ENCODE data around the gene BACE2.

Gene BACE2

DNA sequence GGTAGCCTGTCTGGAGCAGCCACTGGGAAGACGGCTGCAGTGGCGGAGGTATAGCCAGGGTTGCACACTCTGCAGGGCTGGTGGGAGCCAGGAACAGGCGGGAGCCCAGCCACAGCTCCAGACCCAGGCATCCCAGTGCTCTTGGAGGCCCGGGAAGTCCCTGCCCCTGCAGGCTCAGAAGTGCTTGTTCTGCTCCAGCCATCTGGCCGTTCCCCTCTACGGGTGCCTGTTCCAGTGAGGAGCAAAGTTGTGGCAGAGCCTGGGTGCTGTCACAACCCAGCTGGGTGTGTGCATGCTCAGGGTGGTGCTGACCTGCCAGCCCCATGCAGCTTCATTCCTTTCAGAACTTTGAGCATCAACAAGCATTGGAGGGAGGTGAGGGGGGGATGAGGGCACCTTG is 31.7 kb upstream of the BACE2 start:
- Histone ChIP-seq H3K27me3 (ENCODE audit: insufficient read depth, low read length, poor library complexity) (no peaks in the 10 kb centered on the region), H2AFZ (ENCODE audit: low read depth, low read length) (no peak overlapping the region), H3K9ac (ENCODE audit: low read depth, low read length) (no peak overlapping the region), H3K27ac (ENCODE audit: low read length) (no peak overlapping the region), H4K20me1 (ENCODE audit: insufficient read depth, low read length) (no peaks in the 10 kb centered on the region), H3K4me2 (ENCODE audit: insufficient read depth, low read length) (no peak overlapping the region), H3K4me1 (ENCODE audit: insufficient read depth, low read length) (no peaks in the 10 kb centered on the region), H3K4me3 (ENCODE audit: low read depth in 1 of 2, low read length in 2 of 2) (no peak overlapping the region), H3K9me3 (ENCODE audit: insufficient read depth, low read length, severe bottlenecking) (no peaks in the 10 kb centered on the region), H3K36me3 (ENCODE audit: insufficient read depth, low read length) (no peaks in the 10 kb centered on the region), H3K79me2 (ENCODE audit: insufficient read depth, low read length) (no peaks in the 10 kb centered on the region)
- ATAC-seq (ENCODE audit: insufficient read depth, low read depth) (no peak), DNase-seq (no peak)
- TF ChIP-seq, protein P1, sequence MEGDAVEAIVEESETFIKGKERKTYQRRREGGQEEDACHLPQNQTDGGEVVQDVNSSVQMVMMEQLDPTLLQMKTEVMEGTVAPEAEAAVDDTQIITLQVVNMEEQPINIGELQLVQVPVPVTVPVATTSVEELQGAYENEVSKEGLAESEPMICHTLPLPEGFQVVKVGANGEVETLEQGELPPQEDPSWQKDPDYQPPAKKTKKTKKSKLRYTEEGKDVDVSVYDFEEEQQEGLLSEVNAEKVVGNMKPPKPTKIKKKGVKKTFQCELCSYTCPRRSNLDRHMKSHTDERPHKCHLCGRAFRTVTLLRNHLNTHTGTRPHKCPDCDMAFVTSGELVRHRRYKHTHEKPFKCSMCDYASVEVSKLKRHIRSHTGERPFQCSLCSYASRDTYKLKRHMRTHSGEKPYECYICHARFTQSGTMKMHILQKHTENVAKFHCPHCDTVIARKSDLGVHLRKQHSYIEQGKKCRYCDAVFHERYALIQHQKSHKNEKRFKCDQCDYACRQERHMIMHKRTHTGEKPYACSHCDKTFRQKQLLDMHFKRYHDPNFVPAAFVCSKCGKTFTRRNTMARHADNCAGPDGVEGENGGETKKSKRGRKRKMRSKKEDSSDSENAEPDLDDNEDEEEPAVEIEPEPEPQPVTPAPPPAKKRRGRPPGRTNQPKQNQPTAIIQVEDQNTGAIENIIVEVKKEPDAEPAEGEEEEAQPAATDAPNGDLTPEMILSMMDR (IDR thresholded peaks at IDR 0.05; ENCODE audit: borderline replicate concordance, extremely low read depth, low read length, poor library complexity, severe bottlenecking): no peak
- no peak for TF ChIP-seq EZH2 (IDR thresholded peaks at IDR 0.05; ENCODE audit: borderline replicate concordance, low read depth, low read length, severe bottlenecking)

GRCh38 chr21:41137401-41137800 is 30.6 kb upstream of the BACE2 start:
- H3K36me3 ChIP-seq (ENCODE audit: insufficient read depth, low read length): no peaks in the 10 kb centered on the region
- H3K27ac ChIP-seq (ENCODE audit: low read length): no peak overlapping the region
- no peak for DNase-seq
- ATAC-seq (ENCODE audit: insufficient read depth, low read depth): no peak
- H3K27me3 ChIP-seq (ENCODE audit: insufficient read depth, low read length, poor library complexity): no peaks in the 10 kb centered on the region
- no peak overlapping the region for H3K9ac ChIP-seq (ENCODE audit: low read depth, low read length)
- H4K20me1 ChIP-seq (ENCODE audit: insufficient read depth, low read length): no peaks in the 10 kb centered on the region
- no peak overlapping the region for H2AFZ ChIP-seq (ENCODE audit: low read depth, low read length)
- H3K79me2 ChIP-seq (ENCODE audit: insufficient read depth, low read length): no peaks in the 10 kb centered on the region
- H3K4me1 ChIP-seq (ENCODE audit: insufficient read depth, low read length): no peaks in the 10 kb centered on the region
- H3K9me3 ChIP-seq (ENCODE audit: insufficient read depth, low read length, severe bottlenecking): no peaks in the 10 kb centered on the region
- H3K4me3 ChIP-seq (ENCODE audit: low read depth in 1 of 2, low read length in 2 of 2): no peak overlapping the region
- no peak overlapping the region for H3K4me2 ChIP-seq (ENCODE audit: insufficient read depth, low read length)
- no peak for TF ChIP-seq EZH2 (IDR thresholded peaks at IDR 0.05; ENCODE audit: borderline replicate concordance, low read depth, low read length, severe bottlenecking)
- TF ChIP-seq, protein P1 (IDR thresholded peaks at IDR 0.05; ENCODE audit: borderline replicate concordance, extremely low read depth, low read length, poor library complexity, severe bottlenecking): no peak

- no peak for TF ChIP-seq EZH2 (IDR thresholded peaks at IDR 0.05; ENCODE audit: borderline replicate concordance, low read depth, low read length, severe bottlenecking)
- TF ChIP-seq, protein P1 (IDR thresholded peaks at IDR 0.05; ENCODE audit: borderline replicate concordance, extremely low read depth, low read length, poor library complexity, severe bottlenecking): no peak
- ATAC-seq (ENCODE audit: insufficient read depth, low read depth) (no peak), DNase-seq (no peak)
- no peaks in the 10 kb centered on the region for H3K36me3 ChIP-seq (ENCODE audit: insufficient read depth, low read length)
- no peak overlapping the region for H3K9ac ChIP-seq (ENCODE audit: low read depth, low read length)
- no peak overlapping the region for H3K4me2 ChIP-seq (ENCODE audit: insufficient read depth, low read length)
- no peaks in the 10 kb centered on the region for H3K79me2 ChIP-seq (ENCODE audit: insufficient read depth, low read length)
- H3K27me3 ChIP-seq (ENCODE audit: insufficient read depth, low read length, poor library complexity): no peaks in the 10 kb centered on the region
- no peak overlapping the region for H2AFZ ChIP-seq (ENCODE audit: low read depth, low read length)
- H3K4me1 ChIP-seq (ENCODE audit: insufficient read depth, low read length): no peaks in the 10 kb centered on the region
- no peak overlapping the region for H3K4me3 ChIP-seq (ENCODE audit: low read depth in 1 of 2, low read length in 2 of 2)
- H3K27ac ChIP-seq (ENCODE audit: low read length): no peak overlapping the region
- H4K20me1 ChIP-seq (ENCODE audit: insufficient read depth, low read length): no peaks in the 10 kb centered on the region
- no peaks in the 10 kb centered on the region for H3K9me3 ChIP-seq (ENCODE audit: insufficient read depth, low read length, severe bottlenecking)
Measured at GRCh38 chr21:41137889-41138288, 30.1 kb upstream of the BACE2 start.

DNA sequence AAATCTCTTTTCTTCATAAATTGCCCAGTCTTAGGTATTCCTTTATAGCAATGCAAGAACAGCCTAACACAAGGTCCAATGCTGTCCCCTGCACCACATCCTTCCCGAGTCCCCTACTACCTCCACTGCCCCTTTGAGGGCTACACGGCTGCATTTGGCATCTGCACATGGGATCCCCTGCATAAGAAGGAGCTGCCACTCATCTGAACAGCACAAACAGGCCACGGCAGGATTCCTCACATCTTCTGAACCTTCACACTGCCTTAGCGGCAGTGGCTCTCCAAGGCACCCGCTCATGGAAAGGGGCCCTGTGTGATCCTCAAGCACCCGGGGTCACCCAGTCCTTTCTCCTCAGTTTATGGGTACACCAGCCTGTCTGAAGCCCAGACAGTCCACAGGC is 29.2 kb upstream of the BACE2 start:
- H3K79me2 ChIP-seq (ENCODE audit: insufficient read depth, low read length): no peaks in the 10 kb centered on the region
- no peaks in the 10 kb centered on the region for H4K20me1 ChIP-seq (ENCODE audit: insufficient read depth, low read length)

More for the DNA sequence above, 29.2 kb upstream of the BACE2 start:
- Histone ChIP-seq H3K9ac (ENCODE audit: low read depth, low read length) (no peak overlapping the region), H3K36me3 (ENCODE audit: insufficient read depth, low read length) (no peaks in the 10 kb centered on the region), H3K9me3 (ENCODE audit: insufficient read depth, low read length, severe bottlenecking) (no peaks in the 10 kb centered on the region), H3K4me1 (ENCODE audit: insufficient read depth, low read length) (no peaks in the 10 kb centered on the region), H2AFZ (ENCODE audit: low read depth, low read length) (no peak overlapping the region), H3K4me3 (ENCODE audit: low read depth in 1 of 2, low read length in 2 of 2) (no peak overlapping the region), H3K4me2 (ENCODE audit: insufficient read depth, low read length) (no peak overlapping the region), H3K27me3 (ENCODE audit: insufficient read depth, low read length, poor library complexity) (no peaks in the 10 kb centered on the region), H3K27ac (ENCODE audit: low read length) (no peak overlapping the region)
- TF ChIP-seq, protein P1 (IDR thresholded peaks at IDR 0.05; ENCODE audit: borderline replicate concordance, extremely low read depth, low read length, poor library complexity, severe bottlenecking): no peak
- TF ChIP-seq EZH2 (IDR thresholded peaks at IDR 0.05; ENCODE audit: borderline replicate concordance, low read depth, low read length, severe bottlenecking): no peak
- ATAC-seq (ENCODE audit: insufficient read depth, low read depth): no peak
- DNase-seq: no peak
